Activated CD4-positive, alpha-beta T cell treated with anti-CD3 and anti-CD28 coated beads, Interleukin-2, amount 10 ng/mL, durations not matched to agents 7 days and 5 days (primary cell): ENCODE data around the gene BRD1. TPM values are rescaled to one million over a fixed set of nuclear protein-coding genes. Genes with fewer than 3 reads are reported as not detected.

Experiments used
- CTCF ChIA-PET: fragments of 350-600 bp; sonication (Branson Sonifier 250); formaldehyde crosslinking; loops from one replicate; lab custom pipeline; 2021; ENCODE audit warnings: antibody characterized with exemption; lab: Charles Lee
- POLR2A ChIA-PET: fragments of 350-600 bp; sonication (Branson Sonifier 250); formaldehyde crosslinking; loops from one replicate; lab custom pipeline; 2021; ENCODE audit warnings: antibody characterized with exemption; lab: Charles Lee
- DNase-seq: peaks from one replicate; pipeline ENCODE4 v3.0.0-alpha.2; 2020
- H3K27ac Mint-ChIP-seq: one replicate; pipeline ENCODE4 v1.8.0; 2021; ENCODE audit warnings: mild to moderate bottlenecking, moderate library complexity, mixed read lengths
- H3K27me3 Mint-ChIP-seq: one replicate; pipeline ENCODE4 v1.8.0; 2021; ENCODE audit warnings: mixed read lengths
- H3K36me3 Mint-ChIP-seq: one replicate; pipeline ENCODE4 v1.8.0; 2021; ENCODE audit warnings: low read depth, mixed read lengths
- H3K4me1 Mint-ChIP-seq: one replicate; pipeline ENCODE4 v1.8.0; 2021; ENCODE audit warnings: mixed read lengths
- H3K4me3 Mint-ChIP-seq: one replicate; pipeline ENCODE4 v1.8.0; 2021; ENCODE audit warnings: mild to moderate bottlenecking, moderate library complexity, mixed read lengths
- H3K9me3 Mint-ChIP-seq: one replicate; pipeline ENCODE4 v1.8.0; 2021; ENCODE audit warnings: mixed read lengths
- total RNA-seq, 2 experiments: library from RNA; stranded (reverse); gene quantifications; one replicate each; pipeline ENCODE4 v1.2.3, GENCODE V29; 2021

Gene BRD1
- total RNA-seq, 2 experiments from 2014 or later, result 46.9 to 49.2 TPM

DNA sequence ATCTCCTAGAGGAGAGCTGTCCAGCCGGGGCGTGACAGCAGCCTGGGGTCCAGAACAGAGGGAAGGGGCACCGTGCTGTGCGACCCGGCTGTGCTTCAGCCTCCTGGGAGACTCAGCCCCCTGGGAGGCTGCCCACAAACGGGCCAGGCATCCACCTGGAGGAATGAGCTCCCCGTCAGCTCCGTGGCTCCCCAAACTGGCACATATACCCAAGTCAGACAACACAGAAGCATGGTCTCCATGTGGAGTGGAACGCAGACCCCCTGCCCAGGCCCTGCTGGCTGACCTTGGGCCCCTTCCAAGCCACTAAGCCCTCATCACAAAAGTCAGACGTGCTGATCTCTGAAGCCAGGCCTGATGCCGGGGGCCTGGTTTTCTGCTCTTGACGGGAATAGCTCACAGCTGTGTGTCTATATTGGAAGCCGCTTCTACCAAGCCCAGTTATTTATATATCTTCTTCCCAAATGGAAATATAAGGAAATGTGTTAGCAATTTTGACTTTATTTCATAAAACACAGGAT, 91.7 kb downstream of the BRD1 start:
- Mint-ChIP-seq H3K27ac (no peak overlapping the region), H3K9me3 (peaks cover 5% of the 10 kb centered on the region), H3K4me3 (no peak overlapping the region), H3K27me3 (peaks cover 26% of the 10 kb centered on the region), H3K36me3 (no peaks in the 10 kb centered on the region), H3K4me1 (peaks cover 14% of the 10 kb centered on the region)
- ChIA-PET CTCF (no interaction called here), POLR2A (no interaction called here)
- no peak for DNase-seq

GRCh38 chr22:49735411-49735900, 92.2 kb downstream of the BRD1 start:
- POLR2A ChIA-PET, result no interaction called here
- Mint-ChIP-seq H3K9me3 (peaks cover 5% of the 10 kb centered on the region), H3K4me1 (peaks cover 14% of the 10 kb centered on the region), H3K27ac (no peak overlapping the region), H3K4me3 (no peak overlapping the region), H3K36me3 (no peaks in the 10 kb centered on the region), H3K27me3 (peaks cover 28% of the 10 kb centered on the region)
- DNase-seq, result peak; percentile 26
- CTCF ChIA-PET, result no interaction called here

- no peak overlapping the region for H3K4me3 Mint-ChIP-seq
- CTCF ChIA-PET, result no interaction called here
- no peak for DNase-seq
- no peak overlapping the region for H3K27ac Mint-ChIP-seq
- peaks cover 30% of the 10 kb centered on the region for H3K27me3 Mint-ChIP-seq
- H3K9me3 Mint-ChIP-seq, result peaks cover 5% of the 10 kb centered on the region
- peaks cover 14% of the 10 kb centered on the region for H3K4me1 Mint-ChIP-seq
- POLR2A ChIA-PET, result no interaction called here
- H3K36me3 Mint-ChIP-seq, result no peaks in the 10 kb centered on the region
Observed at GRCh38 chr22:49734882-49735281, 92.8 kb downstream of the BRD1 start.

- H3K9me3 Mint-ChIP-seq, result peaks cover 5% of the 10 kb centered on the region
- ChIA-PET POLR2A (no interaction called here), CTCF (no interaction called here)
- no peak overlapping the region for H3K27ac Mint-ChIP-seq
- peaks cover 14% of the 10 kb centered on the region for H3K4me1 Mint-ChIP-seq
- peaks cover 33% of the 10 kb centered on the region for H3K27me3 Mint-ChIP-seq
- H3K4me3 Mint-ChIP-seq, result no peak overlapping the region
- DNase-seq, result no peak
- no peaks in the 10 kb centered on the region for H3K36me3 Mint-ChIP-seq
Observed at GRCh38 chr22:49734390-49734789, 93.3 kb downstream of the BRD1 start.

DNA sequence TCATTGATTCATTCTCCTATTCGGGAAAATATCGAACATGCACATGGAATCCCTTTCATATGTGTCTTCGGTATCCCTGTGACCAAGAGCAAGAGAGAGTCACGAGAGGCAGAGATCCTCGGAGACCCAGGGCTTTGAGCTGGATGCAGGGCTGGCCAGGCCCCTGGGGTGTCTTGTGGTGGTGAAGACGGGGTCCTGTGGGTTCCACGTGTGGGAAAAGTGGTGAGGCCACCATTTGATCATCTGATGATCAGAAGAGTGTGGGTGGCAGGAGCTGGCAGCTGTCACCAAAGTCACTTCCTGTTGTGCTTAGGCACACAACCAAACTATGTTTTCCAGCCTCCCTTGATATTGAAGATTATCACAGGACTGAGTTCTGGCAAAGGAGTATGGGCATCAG, 94.0 kb downstream of the BRD1 start:
- H3K4me3 Mint-ChIP-seq, result no peak overlapping the region
- peaks cover 39% of the 10 kb centered on the region for H3K27me3 Mint-ChIP-seq
- CTCF ChIA-PET, result no interaction called here
- no peak for DNase-seq
- H3K27ac Mint-ChIP-seq, result no peak overlapping the region
- POLR2A ChIA-PET, result no interaction called here
- no peaks in the 10 kb centered on the region for H3K36me3 Mint-ChIP-seq
- H3K9me3 Mint-ChIP-seq, result peaks cover 5% of the 10 kb centered on the region
- H3K4me1 Mint-ChIP-seq, result peaks cover 14% of the 10 kb centered on the region

DNA sequence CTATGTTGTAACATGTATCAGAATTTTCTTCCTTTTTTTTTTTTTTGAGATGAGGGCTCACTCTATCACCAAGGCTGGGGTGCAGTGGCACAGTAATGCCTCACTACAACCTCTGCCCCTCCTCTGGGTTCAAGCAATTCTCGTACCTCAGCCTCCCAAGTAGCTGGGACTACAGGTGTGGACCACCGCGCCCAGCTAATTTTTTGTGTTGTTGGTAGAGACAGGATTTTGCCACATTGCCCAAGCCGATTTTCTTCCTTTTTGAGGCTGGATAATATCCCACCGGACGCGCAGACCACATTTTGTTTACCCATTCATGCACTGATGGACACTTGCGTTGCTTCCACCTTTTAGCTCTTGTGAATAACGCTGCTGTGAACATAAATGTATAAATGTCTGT, 97.0 kb downstream of the BRD1 start:
- POLR2A ChIA-PET, result no interaction called here
- Mint-ChIP-seq H3K4me1 (peaks cover 14% of the 10 kb centered on the region), H3K36me3 (no peaks in the 10 kb centered on the region), H3K4me3 (no peak overlapping the region), H3K27ac (no peak overlapping the region), H3K27me3 (peaks cover 64% of the 10 kb centered on the region), H3K9me3 (no peaks in the 10 kb centered on the region)
- CTCF ChIA-PET, result no interaction called here
- DNase-seq, result no peak

- Mint-ChIP-seq H3K4me3 (no peak overlapping the region), H3K9me3 (no peaks in the 10 kb centered on the region), H3K27me3 (peaks cover 66% of the 10 kb centered on the region), H3K27ac (no peak overlapping the region), H3K36me3 (no peaks in the 10 kb centered on the region), H3K4me1 (peaks cover 17% of the 10 kb centered on the region)
- ChIA-PET CTCF (interaction anchor here (0.6 kb wide), 1 partner anchor 21 kb away, joined by 3 read pairs; no protein-coding TSS in a partner anchor), POLR2A (no interaction called here)
- no peak for DNase-seq
Observed at GRCh38 chr22:49728570-49729271, 99.0 kb downstream of the BRD1 start.

DNA sequence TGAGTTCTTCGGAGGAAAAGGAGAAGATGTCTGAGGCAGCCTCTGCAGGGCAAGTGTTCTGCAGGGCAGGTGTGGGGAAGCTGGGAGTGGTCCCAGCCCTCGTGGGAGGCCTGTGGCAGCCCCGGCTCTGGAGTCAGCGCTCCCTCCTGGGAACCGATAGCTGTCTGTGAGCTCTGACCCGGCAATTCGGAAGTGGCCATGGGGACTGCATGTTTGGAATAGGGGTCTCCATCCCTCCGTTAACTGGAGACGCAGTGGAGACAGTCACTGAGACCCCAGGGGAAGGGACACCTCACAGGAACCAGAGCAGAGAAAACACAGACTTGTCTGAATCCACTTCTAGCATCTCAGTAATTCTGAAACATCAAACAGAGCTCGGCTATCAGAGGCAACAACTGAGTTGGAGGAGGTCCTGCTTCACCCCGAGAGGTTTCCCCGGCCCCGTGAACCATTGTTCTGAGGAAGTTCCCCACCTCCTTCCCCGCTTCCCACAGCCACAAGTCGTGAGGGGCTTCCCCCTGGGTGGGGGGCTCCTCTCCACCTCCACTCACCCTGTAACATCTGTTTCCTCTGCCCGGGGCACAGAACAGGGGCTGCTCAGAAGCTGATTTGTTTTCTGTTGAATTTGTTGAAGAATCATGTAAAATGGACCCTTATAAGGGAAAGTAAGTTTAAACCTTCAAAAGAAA, 99.6 kb downstream of the BRD1 start:
- H3K9me3 Mint-ChIP-seq, result no peaks in the 10 kb centered on the region
- H3K27ac Mint-ChIP-seq, result no peak overlapping the region
- ChIA-PET CTCF (interaction anchor here (1.5 kb wide), 1 partner anchor 30 kb away, joined by 3 read pairs; no protein-coding TSS in a partner anchor), POLR2A (no interaction called here)
- H3K36me3 Mint-ChIP-seq, result no peaks in the 10 kb centered on the region
- H3K27me3 Mint-ChIP-seq, result peaks cover 62% of the 10 kb centered on the region
- no peak for DNase-seq
- peaks cover 15% of the 10 kb centered on the region for H3K4me1 Mint-ChIP-seq
- H3K4me3 Mint-ChIP-seq, result no peak overlapping the region

DNA sequence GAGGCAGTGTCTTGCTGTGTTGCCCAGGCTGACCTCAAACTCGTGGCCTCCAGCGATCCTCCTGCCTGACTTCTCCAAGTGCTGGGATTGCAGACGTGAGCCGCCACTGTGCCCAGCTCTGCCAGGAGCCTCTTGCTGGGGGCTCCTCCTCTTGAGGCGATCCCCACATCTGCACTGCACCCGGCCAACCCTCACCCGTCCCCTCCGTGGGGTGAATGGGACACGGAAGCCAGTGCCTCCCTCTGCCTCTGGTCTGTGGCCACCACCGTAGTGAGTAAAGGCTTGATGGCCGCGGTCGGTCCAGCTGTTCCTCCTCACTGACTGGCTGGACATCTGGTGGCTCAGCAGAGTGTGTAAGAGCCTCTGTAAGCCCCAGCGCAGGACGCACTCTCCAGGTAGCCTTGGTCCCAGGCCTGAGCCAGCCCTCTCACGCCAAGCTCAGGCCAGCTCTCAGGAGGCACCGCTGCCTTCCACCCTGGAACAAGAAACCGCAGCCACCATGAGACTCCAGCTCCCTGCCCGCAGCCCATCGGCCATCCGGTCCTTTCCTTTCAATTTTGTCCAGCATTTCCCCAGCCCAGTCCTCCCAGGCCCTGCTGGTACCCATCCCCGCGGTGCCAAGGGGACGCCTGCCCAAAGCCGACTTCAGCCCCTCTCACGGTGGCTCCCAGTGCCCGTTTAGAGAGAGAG, 100.3 kb downstream of the BRD1 start:
- no peak overlapping the region for H3K4me3 Mint-ChIP-seq
- H3K27ac Mint-ChIP-seq, result no peak overlapping the region

DNA sequence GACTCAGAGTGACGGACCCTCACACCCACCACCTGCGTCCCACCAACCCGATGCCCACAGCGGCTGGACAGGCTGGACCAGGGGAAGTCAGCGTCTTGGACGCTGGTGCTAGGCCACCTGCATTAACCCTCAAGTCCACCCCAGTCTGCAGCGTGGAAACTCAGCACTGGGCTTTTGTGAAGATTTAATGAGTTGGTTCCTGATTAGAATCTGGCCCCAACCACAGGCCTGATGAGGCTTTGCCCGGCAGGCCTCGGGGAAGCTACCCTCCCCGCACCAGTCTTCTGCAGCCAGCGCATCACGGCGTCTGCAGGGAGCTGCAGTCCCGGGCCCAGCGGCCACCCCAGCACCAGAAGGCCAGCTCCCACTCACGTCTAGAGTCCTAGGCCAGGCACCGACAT, 101.0 kb downstream of the BRD1 start:
- CTCF ChIA-PET, result interaction anchor here (1.5 kb wide), 1 partner anchor 31 kb away, joined by 3 read pairs; no protein-coding TSS in a partner anchor
- POLR2A ChIA-PET, result no interaction called here
- Mint-ChIP-seq H3K36me3 (no peaks in the 10 kb centered on the region), H3K9me3 (no peaks in the 10 kb centered on the region), H3K27ac (no peak overlapping the region), H3K4me1 (peaks cover 15% of the 10 kb centered on the region), H3K4me3 (no peak overlapping the region), H3K27me3 (peaks cover 52% of the 10 kb centered on the region)
- no peak for DNase-seq

More for the DNA sequence above, 100.3 kb downstream of the BRD1 start:
- DNase-seq, result no peak
- no peaks in the 10 kb centered on the region for H3K9me3 Mint-ChIP-seq
- H3K36me3 Mint-ChIP-seq, result no peaks in the 10 kb centered on the region
- POLR2A ChIA-PET, result no interaction called here
- CTCF ChIA-PET, result interaction anchor here (1.5 kb wide), 1 partner anchor 31 kb away, joined by 3 read pairs; no protein-coding TSS in a partner anchor
- H3K27me3 Mint-ChIP-seq, result peaks cover 57% of the 10 kb centered on the region
- H3K4me1 Mint-ChIP-seq, result peaks cover 15% of the 10 kb centered on the region

DNA sequence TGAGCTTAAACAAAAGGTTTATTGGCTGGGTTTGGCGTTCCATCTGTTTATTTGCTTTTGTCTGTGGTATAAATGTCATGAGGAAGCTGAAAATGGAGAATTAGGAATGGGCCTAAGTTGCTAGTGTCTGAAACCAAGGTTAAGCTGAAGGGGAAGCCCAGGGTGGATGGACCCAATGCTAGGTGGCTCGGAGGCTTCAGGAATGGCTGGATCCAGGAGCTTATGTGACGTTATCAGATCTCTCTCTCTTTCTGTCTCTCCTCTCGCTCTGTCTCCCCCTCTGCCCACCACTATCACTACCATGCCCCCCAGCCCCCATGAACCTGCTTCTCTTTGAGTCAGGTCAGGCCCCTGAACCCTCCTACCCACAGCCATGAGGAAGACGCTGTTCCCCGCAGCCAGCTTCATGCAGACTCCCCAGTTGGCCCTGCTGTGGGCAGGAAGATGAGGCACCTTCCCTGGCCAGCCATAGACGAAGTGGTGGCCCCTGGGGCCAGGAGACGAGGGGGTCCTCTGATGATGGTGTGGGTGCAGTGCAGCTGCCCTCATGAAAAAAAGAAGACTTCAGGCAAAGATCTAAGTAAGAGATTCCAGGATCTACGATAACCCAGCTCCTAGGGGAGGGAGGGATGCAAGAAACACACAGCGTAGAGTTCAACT, 101.5 kb downstream of the BRD1 start:
- Mint-ChIP-seq H3K27ac (no peak overlapping the region), H3K36me3 (no peaks in the 10 kb centered on the region), H3K9me3 (no peaks in the 10 kb centered on the region), H3K4me1 (peaks cover 15% of the 10 kb centered on the region), H3K27me3 (peaks cover 47% of the 10 kb centered on the region), H3K4me3 (no peak overlapping the region)
- CTCF ChIA-PET, result interaction anchor here (0.5 to 1.5 kb wide), 3 partner anchors 31 to 61 kb away, joined by 3 to 4 read pairs (median 3); no protein-coding TSS in a partner anchor
- POLR2A ChIA-PET, result no interaction called here
- DNase-seq, result no peak

- Mint-ChIP-seq H3K27ac (no peak overlapping the region), H3K4me1 (peaks cover 15% of the 10 kb centered on the region), H3K36me3 (no peaks in the 10 kb centered on the region), H3K9me3 (no peaks in the 10 kb centered on the region), H3K27me3 (peaks cover 43% of the 10 kb centered on the region), H3K4me3 (no peak overlapping the region)
- ChIA-PET POLR2A (no interaction called here), CTCF (interaction anchor here (0.5 to 0.7 kb wide), 2 partner anchors 32 to 60 kb away, joined by 3 to 4 read pairs; no protein-coding TSS in a partner anchor)
- DNase-seq, result no peak
Observed at GRCh38 chr22:49725516-49725915, 102.2 kb downstream of the BRD1 start.
